Globus pallidus (tissue), 1 donor: Measurements from ENCODE around the gene STK11IP.
"Not testable (repeated sequence)": the region's sequence is repeated elsewhere in the genome, so short reads cannot be mapped to it uniquely, and the experiment has no call there.

Experiments
- DNase-seq: peaks from one replicate; pipeline ENCODE4 v3.0.0-alpha.2; 2015; ENCODE audit warnings: low spot score

STK11IP gene

GRCh38 chr2:219634951-219635751 is 37.5 kb downstream of the STK11IP start:
- no peak for DNase-seq

DNA sequence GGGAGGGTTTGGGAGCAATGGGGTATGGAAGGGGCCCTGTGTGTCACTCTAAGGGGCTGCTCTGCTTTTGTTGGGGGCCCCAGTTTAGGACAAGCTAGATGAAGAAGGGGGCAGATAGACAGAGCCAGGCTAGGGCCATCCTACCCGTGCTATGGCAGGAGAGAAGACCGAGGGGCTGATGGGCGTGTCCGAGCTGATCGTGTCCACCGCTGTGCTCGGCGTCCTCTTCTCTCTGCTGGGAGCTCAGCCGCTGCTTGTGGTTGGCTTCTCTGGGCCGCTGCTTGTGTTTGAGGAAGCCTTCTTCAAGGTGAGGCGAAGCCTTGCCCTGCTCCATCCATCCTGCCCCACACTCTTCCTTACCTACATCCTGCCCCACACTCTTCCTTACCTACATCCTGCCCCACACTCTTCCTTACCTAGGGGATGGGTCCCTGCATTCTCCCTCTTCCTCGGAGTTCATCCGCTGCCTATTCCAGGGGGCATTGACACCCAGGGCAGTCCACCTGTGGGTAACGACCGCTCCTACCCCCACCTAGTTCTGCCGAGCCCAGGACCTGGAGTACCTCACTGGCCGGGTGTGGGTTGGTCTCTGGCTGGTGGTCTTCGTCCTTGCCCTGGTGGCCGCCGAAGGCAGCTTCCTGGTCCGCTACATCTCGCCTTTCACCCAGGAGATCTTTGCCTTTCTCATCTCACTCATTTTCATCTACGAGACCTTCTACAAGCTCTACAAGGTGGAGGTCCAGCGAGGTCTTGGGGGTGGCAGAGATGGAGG is 38.7 kb downstream of the STK11IP start:
- no peak for DNase-seq

DNA sequence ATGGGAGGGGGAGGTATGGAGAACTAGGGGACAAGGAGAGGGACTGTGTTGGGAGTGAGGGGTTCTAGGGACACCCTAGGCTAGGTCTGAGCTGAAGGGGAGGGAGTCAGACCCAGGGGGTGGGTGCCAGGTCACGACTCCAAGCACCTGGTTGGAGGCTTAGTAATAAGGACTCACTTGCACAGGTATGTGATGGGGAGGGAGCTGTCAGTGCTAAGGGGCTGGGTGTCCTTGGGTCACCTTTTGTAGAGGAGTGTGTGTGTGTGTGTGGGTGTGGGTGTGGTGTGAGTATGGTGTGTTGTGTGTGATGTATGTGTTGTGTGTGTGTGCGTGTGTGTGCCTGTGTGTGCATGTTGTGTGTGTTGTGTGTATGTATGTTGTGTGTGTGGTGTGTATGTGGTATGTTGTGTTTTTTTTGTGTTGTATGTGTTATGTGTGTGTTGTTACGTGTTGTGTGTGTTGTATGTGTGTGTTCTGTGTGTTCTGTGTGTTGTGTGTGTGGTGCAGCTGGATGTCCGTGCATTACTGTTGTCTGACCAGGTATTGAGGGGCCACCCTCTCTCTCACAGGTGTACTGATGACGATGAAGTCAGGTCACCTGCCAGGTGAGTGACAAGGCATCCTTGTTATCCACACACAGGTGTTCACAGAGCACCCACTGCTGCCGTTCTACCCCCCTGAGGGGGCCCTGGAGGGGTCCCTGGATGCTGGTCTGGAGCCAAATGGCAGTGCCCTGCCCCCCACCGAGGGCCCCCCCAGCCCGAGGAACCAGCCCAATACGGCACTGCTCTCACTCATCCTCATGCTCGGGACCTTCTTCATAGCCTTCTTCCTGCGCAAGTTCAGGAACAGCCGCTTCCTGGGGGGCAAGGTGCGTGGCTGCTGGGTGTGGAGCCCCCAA is 39.5 kb downstream of the STK11IP start:
- no peak for DNase-seq

GRCh38 chr2:219637842-219638185 is 40.2 kb downstream of the STK11IP start:
- DNase-seq = no peak

GRCh38 chr2:219638217-219638947 is 40.7 kb downstream of the STK11IP start:
- DNase-seq = no peak

DNA sequence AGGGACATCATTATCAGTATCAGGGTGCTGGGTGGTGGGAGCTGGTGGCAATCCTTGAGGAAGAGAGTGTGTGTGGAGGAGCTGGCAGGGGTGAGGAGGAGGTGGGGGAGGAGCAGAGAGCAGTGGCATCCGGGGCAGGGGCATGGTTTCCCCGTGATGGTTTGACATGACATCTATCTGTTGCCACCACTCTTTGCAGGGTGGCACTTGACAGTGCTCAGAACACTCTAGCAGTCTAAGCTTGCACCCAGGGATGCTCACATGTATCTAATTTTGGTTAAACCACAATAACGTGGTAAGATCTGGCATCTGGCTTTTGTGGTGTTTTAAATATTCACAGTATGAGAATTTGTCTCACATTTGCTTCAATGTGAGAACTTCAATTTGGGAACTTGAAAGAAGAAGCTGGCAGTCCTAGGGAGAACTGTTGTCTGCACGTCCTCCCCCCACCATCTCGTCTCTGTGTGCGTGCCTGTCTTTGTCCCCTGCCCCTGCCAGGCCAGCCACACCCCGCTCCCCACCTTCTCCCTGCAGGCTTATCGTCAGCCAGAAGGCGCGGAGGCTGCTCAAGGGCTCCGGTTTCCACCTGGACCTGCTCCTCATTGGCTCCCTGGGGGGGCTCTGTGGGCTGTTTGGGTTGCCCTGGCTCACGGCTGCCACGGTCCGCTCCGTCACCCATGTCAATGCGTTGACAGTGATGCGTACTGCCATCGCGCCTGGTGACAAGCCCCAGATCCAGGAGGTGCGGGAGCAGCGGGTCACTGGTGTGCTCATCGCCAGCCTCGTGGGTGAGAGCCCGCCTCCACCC is 41.5 kb downstream of the STK11IP start:
- DNase-seq = no peak

DNA sequence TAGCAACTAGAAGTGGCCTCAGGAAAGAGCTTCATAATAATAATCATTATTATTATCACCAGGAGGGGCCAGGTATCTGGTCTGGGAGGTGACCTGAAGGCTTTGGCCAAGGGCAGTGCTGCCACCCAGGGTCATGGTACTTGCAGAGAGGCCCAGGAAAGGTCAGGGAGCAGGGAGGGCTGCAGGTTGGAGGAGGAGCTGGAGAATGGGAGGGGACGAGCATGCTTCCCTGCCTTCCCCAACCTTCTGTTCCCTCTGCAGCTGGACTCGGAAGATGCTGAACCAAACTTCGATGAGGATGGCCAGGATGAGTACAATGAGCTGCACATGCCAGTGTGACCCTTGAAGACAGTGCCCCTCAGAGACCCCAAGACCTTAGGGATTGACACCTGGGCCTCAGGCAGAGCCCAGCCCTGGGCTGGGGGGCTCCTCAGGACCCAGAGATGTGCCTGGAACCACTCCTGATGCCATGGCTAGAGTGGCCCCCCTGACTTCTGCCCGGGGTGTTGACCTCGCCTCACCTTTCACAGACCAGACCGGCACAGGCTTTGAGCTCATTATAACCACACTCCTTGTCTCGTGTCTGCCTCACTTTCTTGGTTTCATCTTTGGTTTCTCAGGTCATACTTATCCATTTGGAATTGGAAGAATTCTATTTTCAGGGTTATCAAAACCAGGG is 43.9 kb downstream of the STK11IP start:
- DNase-seq = no peak

DNA sequence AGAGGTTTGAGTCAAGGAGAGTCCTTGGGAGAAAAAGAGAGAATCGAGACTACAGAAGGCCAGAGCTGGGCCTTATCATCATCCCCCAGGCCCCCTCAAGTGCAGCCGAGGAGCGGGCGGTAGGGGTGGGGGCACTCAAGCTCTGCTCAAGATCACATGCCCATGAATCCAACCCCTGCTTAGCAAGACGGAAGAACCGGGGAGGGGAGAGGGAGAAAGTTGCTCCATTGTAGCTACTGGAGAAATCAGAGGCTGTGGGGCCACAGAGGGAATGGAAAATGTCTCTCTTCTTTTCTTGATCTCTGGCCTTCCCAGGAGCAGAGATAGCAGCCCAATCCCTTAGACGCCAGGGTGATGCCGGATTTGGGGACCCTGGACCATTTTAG is 44.4 kb downstream of the STK11IP start:
- no peak for DNase-seq

- DNase-seq = peak; percentile 90
Measured at GRCh38 chr2:219642465-219643083, 44.9 kb downstream of the STK11IP start.

DNA sequence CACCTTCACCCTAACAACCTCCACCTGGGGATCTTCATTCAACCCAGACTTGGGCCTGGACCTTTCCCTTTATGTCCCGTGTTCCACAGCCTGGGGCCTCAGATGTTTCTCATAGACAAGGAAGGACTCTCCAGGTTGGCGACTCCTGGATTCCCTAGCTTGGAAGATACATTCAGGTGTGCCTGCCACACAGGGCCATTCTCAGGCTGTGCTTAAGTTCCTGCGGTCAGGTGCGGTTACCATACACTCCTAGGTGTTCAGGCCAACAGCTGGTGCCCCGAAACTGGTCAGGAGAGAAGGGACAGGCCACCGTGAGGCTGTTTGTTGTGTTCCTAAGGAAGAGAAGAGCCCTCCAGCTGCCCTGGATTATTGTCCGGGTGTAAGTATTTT is 45.4 kb downstream of the STK11IP start:
- DNase-seq = no peak

GRCh38 chr2:219643788-219644398 is 46.2 kb downstream of the STK11IP start:
- no peak for DNase-seq

DNA sequence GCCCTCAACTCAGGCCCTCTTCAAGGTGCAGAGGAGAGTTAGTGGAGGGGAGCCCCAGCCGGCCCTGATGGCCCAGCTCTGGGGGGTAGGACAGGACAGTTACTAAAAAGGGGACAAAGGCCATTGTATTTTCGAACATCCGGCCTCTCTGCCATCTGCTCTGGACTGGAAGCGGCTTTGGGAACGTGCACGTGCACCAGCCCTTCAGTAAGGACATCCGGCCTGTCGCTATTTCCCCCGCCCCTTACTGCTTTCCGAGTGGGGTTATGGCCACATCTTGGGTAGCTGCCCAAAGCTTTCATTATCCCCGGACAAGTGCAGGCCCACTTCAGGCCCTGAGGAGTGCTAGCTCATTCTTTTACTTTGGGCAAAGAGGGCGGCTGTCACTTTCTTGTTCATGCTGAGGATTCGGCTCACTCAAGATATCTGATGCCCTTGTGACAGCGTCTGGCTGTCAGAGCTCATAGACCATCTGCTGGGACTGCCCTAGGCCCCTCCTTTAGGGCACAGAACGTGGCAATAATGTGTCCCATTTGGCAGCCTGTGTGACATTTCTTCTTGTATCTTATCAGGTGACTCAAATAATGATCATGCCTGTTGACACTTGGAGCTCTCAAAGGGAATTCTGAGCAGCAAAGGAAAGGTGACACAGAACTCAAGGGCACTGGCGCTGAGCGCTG is 47.3 kb downstream of the STK11IP start:
- no peak for DNase-seq

GRCh38 chr2:219645631-219646527 is 48.2 kb downstream of the STK11IP start:
- no peak for DNase-seq

GRCh38 chr2:219648176-219648575 is 50.5 kb downstream of the STK11IP start:
- DNase-seq = no peak

GRCh38 chr2:219648963-219649362 is 51.3 kb downstream of the STK11IP start:
- DNase-seq = no peak

GRCh38 chr2:219650426-219651248 is 53.0 kb downstream of the STK11IP start:
- DNase-seq = no peak

GRCh38 chr2:219651656-219652055 is 54.0 kb downstream of the STK11IP start:
- DNase-seq = not testable (repeated sequence)
